HepG2 (cell line): ENCODE measurements around the gene ANAPC5. TPM values are rescaled to one million over a fixed set of nuclear protein-coding genes. Genes with fewer than 3 reads are reported as not detected.
A peak's percentile ranks its signal among the peaks of the same experiment; 100 is the strongest.

Experiments
- AFF4 ChIP-seq: sonication (generic); formaldehyde crosslinking; IDR thresholded peaks from 2 replicates; pipeline ENCODE4 v1.4.0; 2020; ENCODE audit warnings: missing genetic modification reagents
- ELF1 ChIP-seq: sonication (generic); formaldehyde crosslinking; IDR thresholded peaks from 2 replicates; pipeline ENCODE4 v1.4.0; 2020; ENCODE audit warnings: missing genetic modification reagents
- FOXA1 ChIP-seq, 2 experiments: fragments of 450-650 bp in 1 of 2; sonication (generic) in 1 of 2; formaldehyde crosslinking in 1 of 2; IDR thresholded peaks; 2 replicates each; pipeline versions ENCODE4 v1.4.0 to v1.6.1; 2016 to 2020; ENCODE audit warnings: missing genetic modification reagents in 1 of 2
- GABPB1 ChIP-seq: IDR thresholded peaks from 2 replicates; pipeline ENCODE4 v1.6.1; 2016; ENCODE audit warnings: mild to moderate bottlenecking, missing genetic modification reagents, moderate library complexity, missing compliant biosample characterization
- HOXD1 ChIP-seq: sonication (generic); formaldehyde crosslinking; IDR thresholded peaks from 2 replicates; pipeline ENCODE4 v1.5.0; 2020; ENCODE audit warnings: missing genetic modification reagents
- MLXIP ChIP-seq: sonication (generic); formaldehyde crosslinking; IDR thresholded peaks from 2 replicates; pipeline ENCODE4 v1.9.0; 2021; ENCODE audit warnings: missing genetic modification reagents, borderline replicate concordance
- MXI1 ChIP-seq: IDR thresholded peaks from 3 replicates; pipeline ENCODE4 v1.6.1; 2012; ENCODE audit warnings: low read depth, low read length, inconsistent platforms, borderline replicate concordance
- MYC ChIP-seq: sonication (generic); formaldehyde crosslinking; IDR thresholded peaks from 2 replicates; pipeline ENCODE4 v1.9.0; 2021; ENCODE audit warnings: missing genetic modification reagents, borderline replicate concordance
- RAD21 ChIP-seq: fragments of 450-650 bp; formaldehyde crosslinking; IDR thresholded peaks from 2 replicates; pipeline ENCODE4 v1.5.0; 2020; ENCODE audit warnings: mild to moderate bottlenecking
- SALL2 ChIP-seq: sonication (generic); formaldehyde crosslinking; IDR thresholded peaks from 2 replicates; pipeline ENCODE4 v1.8.1; 2023; ENCODE audit warnings: mild to moderate bottlenecking, missing genetic modification reagents, inconsistent platforms
- ZBTB38 ChIP-seq: sonication (generic); formaldehyde crosslinking; IDR thresholded peaks from 2 replicates; pipeline ENCODE4 v1.5.1; 2020; ENCODE audit warnings: mild to moderate bottlenecking, missing genetic modification reagents
- ZHX1 ChIP-seq: sonication (generic); formaldehyde crosslinking; IDR thresholded peaks from 2 replicates; pipeline ENCODE4 v1.8.1; 2022; ENCODE audit warnings: low read depth, mild to moderate bottlenecking, missing genetic modification reagents
- ZNF160 ChIP-seq: sonication (generic); formaldehyde crosslinking; IDR thresholded peaks from 2 replicates; pipeline ENCODE4 v1.8.0; 2022; ENCODE audit warnings: mild to moderate bottlenecking, inconsistent platforms, missing genetic modification reagents
- ZNF232 ChIP-seq: sonication (generic); formaldehyde crosslinking; IDR thresholded peaks from 2 replicates; pipeline ENCODE4 v1.4.0; 2020; ENCODE audit warnings: missing genetic modification reagents, borderline replicate concordance
- ZNF260 ChIP-seq: sonication (generic); formaldehyde crosslinking; IDR thresholded peaks from 2 replicates; pipeline ENCODE4 v1.4.0; 2020; ENCODE audit warnings: missing genetic modification reagents, low read depth, mild to moderate bottlenecking, borderline replicate concordance
- ZNF296 ChIP-seq: sonication (generic); formaldehyde crosslinking; conservative IDR thresholded peaks from 2 replicates; pipeline ENCODE4 v1.5.0; 2020; ENCODE audit warnings: mild to moderate bottlenecking, missing genetic modification reagents
- ZNF547 ChIP-seq: sonication (generic); formaldehyde crosslinking; IDR thresholded peaks from 2 replicates; pipeline ENCODE4 v1.5.1; 2020; ENCODE audit warnings: mild to moderate bottlenecking, missing genetic modification reagents
- ZNF7 ChIP-seq: IDR thresholded peaks from 2 replicates; pipeline ENCODE4 v1.6.1; 2016; ENCODE audit warnings: missing biosample characterization, missing genetic modification reagents
- ZNF879 ChIP-seq: sonication (generic); formaldehyde crosslinking; IDR thresholded peaks from 2 replicates; pipeline ENCODE4 v1.8.1; 2023; ENCODE audit warnings: missing genetic modification reagents
- ZSCAN12 ChIP-seq: sonication (generic); formaldehyde crosslinking; IDR thresholded peaks from 2 replicates; pipeline ENCODE4 v1.9.0; 2021; ENCODE audit warnings: mild to moderate bottlenecking, missing genetic modification reagents
- polyA plus RNA-seq, 8 experiments: library from polyadenylated mRNA; depleted of rRNA in 3 of 8; stranded (reverse) in 7 of 8; unstranded in 1 of 8; fragments of >200 nt; fragmentation: Illumina TruSeq in 4 of 8; extraction: Trizol in 4 of 8; gene quantifications; 2 replicates each; pipeline versions ENCODE4 v1.2.1 to v1.2.3, GENCODE V29; 2011 to 2016; ENCODE audit warnings: low read depth in 4 of 8, missing spikeins in 1 of 8, mixed read lengths in 1 of 8; ENCODE audit not compliant: insufficient read depth in 1 of 8
- total RNA-seq, 5 experiments: library from RNA; depleted of rRNA; stranded (reverse); fragments of >200 nt; fragmentation: Illumina TruSeq; extraction: Trizol; gene quantifications; 2 replicates each; pipeline ENCODE4 v1.2.3, GENCODE V29; 2016; ENCODE audit warnings: low read depth in 1 of 5

Gene ANAPC5
- total and polyA plus RNA-seq, 2 of the 13 experiments (the other 11 are each of a cell fraction or from before 2014, with no cell fraction given) = 146 to 161 TPM

- TF ChIP-seq MXI1 (peak; percentile 82; the same call in 1 of the 3 replicates), ZNF7 (CRISPR knock-in tag) (0 out of 2 replicates have a peak, but pooled peaks have one; percentile 27), GABPB1 (CRISPR knock-in tag) (peak; percentile 94), FOXA1 (IDR thresholded peaks at IDR 0.05) (no peak), FOXA1 (CRISPR knock-in tag; IDR thresholded peaks at IDR 0.05) (no peak), AFF4 (CRISPR knock-in tag) (peak; percentile 43; the same call in 1 of the 2 replicates), ELF1 (CRISPR knock-in tag) (peak; percentile 94), ZSCAN12 (CRISPR knock-in tag) (no peak), MYC (CRISPR knock-in tag) (peak; percentile 94), ZHX1 (CRISPR knock-in tag) (peak; percentile 79; the same call in 1 of the 2 replicates), ZNF160 (peak; percentile 25; the same call in 1 of the 2 replicates), RAD21 (peak; percentile 23), MLXIP (CRISPR knock-in tag) (no peak), SALL2 (peak; percentile 59; the same call in 1 of the 2 replicates), ZNF296 (CRISPR knock-in tag) (0 out of 2 replicates have a peak, but pooled peaks have one; percentile 34), ZBTB38 (CRISPR knock-in tag) (peak; percentile 66), ZNF232 (CRISPR knock-in tag) (no peak), ZNF260 (CRISPR knock-in tag) (no peak), ZNF879 (CRISPR knock-in tag) (no peak), ZNF547 (CRISPR knock-in tag) (no peak; the same call in none of the 2 replicates), HOXD1 (CRISPR knock-in tag) (peak; percentile 52; the same call in 1 of the 2 replicates)
Measured at GRCh38 chr12:121351820-121352681, at the start of gene ANAPC5 (continued).
